Fibroblast of the aortic adventitia (primary cell): ENCODE measurements around the gene PPARG. TPM values are rescaled to one million over a fixed set of nuclear protein-coding genes. Genes with fewer than 3 reads are reported as not detected.
"Not testable (repeated sequence)": the region's sequence is repeated elsewhere in the genome, so short reads cannot be mapped to it uniquely, and the experiment has no call there.

ENCODE experiments used
- DNase-seq: peaks from one replicate; pipeline ENCODE4 v3.0.0-alpha.2; 2010; ENCODE audit warnings: low read depth
- H3K4me3 ChIP-seq: 2 replicates; pipeline ENCODE4 v1.5.1; 2011; ENCODE audit warnings: low read depth, mild to moderate bottlenecking, control low read depth, low read length, moderate library complexity
- total RNA-seq: library from RNA; depleted of rRNA; stranded (reverse); fragments of >200 nt; gene quantifications from 2 replicates; pipeline ENCODE4 v1.2.3, GENCODE V29; 2012; ENCODE audit warnings: low replicate concordance
- TF ChIP-seq, protein P1 (sequence below): IDR thresholded peaks from 2 replicates; pipeline ENCODE4 v1.5.1; 2011; ENCODE audit warnings: mild to moderate bottlenecking, low read length, control low read depth, inconsistent platforms; ENCODE audit not compliant: insufficient read depth

PPARG gene
- total RNA-seq, 1 donor: 39.4 TPM

DNA sequence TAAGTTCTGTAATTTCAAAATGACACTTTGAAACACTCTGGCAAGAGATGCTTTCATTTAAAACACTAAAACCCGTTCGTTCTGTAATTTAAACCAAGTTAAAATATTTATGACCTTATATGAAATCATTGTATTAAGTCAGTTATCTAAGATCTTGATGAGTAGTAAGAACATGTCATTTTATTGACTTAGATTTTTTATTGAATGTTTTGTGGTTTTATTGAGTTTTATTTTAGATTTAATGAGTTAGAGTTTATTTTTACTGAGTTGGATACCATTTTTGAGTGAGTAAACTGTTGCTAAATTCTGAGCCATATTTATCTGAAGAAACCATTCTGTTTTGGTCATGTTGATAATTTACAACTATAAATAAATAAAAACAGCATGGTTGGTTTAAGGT lies 94.3 kb downstream of the PPARG start:
- TF ChIP-seq, protein P1, sequence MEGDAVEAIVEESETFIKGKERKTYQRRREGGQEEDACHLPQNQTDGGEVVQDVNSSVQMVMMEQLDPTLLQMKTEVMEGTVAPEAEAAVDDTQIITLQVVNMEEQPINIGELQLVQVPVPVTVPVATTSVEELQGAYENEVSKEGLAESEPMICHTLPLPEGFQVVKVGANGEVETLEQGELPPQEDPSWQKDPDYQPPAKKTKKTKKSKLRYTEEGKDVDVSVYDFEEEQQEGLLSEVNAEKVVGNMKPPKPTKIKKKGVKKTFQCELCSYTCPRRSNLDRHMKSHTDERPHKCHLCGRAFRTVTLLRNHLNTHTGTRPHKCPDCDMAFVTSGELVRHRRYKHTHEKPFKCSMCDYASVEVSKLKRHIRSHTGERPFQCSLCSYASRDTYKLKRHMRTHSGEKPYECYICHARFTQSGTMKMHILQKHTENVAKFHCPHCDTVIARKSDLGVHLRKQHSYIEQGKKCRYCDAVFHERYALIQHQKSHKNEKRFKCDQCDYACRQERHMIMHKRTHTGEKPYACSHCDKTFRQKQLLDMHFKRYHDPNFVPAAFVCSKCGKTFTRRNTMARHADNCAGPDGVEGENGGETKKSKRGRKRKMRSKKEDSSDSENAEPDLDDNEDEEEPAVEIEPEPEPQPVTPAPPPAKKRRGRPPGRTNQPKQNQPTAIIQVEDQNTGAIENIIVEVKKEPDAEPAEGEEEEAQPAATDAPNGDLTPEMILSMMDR: no peak
- H3K4me3 ChIP-seq: no peak overlapping the region
- no peak for DNase-seq

DNA sequence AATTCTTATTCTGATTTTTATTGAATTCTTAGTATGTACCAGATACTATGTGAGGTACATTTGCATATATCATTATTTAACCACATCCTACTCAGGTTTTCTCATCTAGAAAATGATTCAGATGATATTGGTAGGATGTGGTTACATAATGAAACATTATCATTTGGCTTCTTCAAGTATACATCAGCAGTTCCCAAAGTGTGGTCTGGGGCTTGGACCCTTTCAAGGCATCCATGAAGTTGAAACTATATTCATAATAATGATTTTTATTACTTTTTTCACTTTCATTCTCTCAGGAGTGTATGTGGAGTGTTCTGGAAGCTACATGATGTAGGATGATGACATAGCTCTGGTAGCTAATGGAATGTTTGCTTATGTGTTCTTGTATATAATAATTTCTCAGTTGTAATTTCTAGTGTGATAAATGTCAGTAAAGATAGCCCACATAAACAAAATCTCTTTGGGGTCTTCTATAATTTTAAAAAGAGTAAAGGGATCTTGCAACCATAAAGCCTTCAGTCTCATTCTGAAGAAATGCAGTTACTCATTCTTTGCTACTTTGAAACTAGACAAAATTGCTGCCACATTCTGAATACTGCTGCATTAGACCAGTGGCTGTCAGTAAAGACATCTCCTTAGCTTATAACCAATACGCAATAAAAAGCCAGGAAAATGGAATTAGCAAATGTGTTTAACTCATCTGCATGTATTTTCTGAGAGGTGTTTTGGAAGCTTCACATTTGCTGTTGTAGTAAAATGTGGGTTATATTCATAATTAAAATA lies 95.8 kb downstream of the PPARG start:
- TF ChIP-seq, protein P1: no peak
- no peak for DNase-seq
- H3K4me3 ChIP-seq: no peak overlapping the region

DNA sequence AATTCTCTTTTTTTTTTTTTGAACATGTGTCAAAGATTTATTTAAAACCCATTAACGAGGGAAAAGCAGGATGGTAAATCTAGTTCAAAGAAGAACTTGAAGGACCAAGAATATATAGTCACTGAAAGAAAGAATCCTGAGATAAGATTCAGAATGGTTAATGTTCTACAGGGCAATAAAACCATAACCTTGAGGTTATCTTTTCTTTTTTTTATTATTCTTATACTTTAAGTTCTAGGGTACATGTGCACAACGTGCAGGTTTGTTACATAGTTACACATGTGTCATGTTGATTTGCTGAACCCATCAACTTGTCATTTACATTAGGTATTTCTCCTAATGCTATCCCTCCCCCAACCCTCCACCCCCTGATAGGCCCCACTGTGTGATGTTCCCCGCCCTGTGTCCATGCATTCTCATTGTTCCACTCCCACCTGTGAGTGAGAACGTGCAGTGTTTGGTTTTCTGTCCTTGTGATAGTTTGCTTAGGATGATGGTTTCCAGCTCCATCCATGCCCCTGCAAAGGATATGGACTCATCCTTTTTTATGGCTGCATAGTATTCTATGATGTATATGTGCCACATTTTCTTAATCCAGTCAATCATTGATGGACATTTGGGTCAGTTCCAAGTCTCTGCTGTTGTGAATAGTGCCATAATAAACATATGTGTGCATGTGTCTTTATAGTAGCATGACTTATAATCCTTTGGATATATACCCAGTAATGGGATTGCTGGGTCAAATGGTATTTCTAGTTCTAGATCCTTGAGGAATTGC lies 97.8 kb downstream of the PPARG start:
- not testable (repeated sequence) for DNase-seq, H3K4me3 ChIP-seq

DNA sequence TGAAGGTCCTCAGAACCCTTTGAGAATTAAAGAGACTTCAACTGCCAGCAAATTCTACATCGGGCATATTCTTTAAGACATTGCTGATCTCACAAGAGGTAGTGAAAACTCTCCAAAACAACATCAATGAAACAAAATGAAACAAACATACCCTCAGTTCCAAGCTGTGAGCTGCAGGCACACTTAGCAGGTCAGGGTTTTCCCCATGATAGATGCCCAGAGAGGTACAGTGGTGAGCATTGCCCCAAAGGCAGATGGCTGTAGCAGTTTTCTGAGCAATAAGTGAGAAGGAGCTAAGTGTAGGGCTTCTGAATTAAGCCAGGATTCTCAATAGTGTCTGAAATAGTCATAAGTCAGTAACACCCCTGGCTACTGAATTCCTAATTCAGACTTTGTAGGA lies 99.3 kb downstream of the PPARG start:
- H3K4me3 ChIP-seq: no peak overlapping the region
- no peak for DNase-seq
- TF ChIP-seq, protein P1: no peak

DNA sequence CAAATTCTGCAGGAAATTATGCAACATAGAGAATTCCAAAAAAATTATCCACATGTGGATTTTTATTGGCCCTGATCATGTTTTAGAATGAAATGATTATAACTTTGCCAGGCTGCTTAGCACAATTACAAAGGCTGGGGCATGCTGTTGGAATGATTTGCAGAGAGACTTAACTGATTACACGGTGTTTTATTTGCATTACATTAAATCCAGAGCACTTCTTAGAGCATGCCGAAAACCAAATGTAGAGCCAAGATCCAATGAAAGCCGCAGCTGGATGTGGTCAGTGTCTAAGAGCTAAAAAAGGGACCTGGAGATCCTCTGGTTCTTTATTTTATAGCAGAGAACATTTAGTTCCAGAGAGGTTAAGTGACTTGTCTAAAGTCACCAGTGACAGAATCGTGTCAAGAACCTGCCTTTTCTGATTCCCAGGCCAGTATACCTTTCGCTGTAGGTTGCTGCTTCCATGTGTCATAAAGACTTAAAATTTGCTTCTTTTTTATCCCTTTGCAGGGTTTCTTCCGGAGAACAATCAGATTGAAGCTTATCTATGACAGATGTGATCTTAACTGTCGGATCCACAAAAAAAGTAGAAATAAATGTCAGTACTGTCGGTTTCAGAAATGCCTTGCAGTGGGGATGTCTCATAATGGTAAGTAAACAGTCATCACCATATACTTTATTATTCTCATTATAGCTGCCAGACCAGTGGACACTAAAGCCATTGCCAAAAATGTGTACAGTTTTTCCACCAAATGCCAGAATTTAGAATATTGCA lies 103.4 kb downstream of the PPARG start:
- TF ChIP-seq, protein P1: no peak

DNA sequence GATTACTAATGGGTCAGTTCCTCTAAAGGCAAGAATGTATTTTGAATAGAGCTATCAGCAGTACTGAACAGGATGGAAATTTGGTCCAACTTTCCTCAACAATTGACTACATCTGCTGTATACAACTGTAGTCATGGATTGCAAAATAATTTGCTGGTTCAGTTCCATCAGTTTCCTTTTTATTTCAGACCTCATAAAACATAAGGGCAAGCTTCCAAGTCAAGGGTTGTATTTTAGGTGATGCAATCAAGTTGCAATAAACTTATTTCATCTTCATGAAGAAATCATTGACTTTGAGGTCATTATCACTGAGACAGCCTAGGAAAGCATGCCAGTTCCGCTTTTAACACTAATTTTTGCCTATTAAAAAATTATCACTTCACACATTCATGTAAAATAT lies 105.0 kb downstream of the PPARG start:
- H3K4me3 ChIP-seq: no peak overlapping the region
- DNase-seq: peak; percentile 99
- TF ChIP-seq, protein P1: no peak

More for the DNA sequence above, 103.4 kb downstream of the PPARG start:
- no peak overlapping the region for H3K4me3 ChIP-seq
- DNase-seq: peak; percentile 37
